Upper lobe of left lung (tissue), 4 donors: Measurements from ENCODE around the gene CUTA.

Experiments used
- CTCF ChIP-seq, 6 experiments: fragments of 450-650 bp in 4 of 6; fragments of 200-600 bp in 2 of 6; sonication (generic) in 2 of 6; IDR thresholded peaks; one replicate each; pipeline ENCODE4 v1.5.1; 2016 to 2019; ENCODE audit warnings: antibody characterized with exemption in 6 of 6
- POLR2A ChIP-seq, 4 donors: fragments of 450-650 bp; IDR thresholded peaks; one replicate each; pipeline ENCODE4 v1.5.1; 2016 to 2017; ENCODE audit warnings: antibody characterized with exemption in 4 of 4, mild to moderate bottlenecking in 2 of 4

- TF ChIP-seq CTCF (IDR thresholded peaks at IDR 0.05) (no peak), POLR2A (IDR thresholded peaks at IDR 0.05) (no peak)
Observed at GRCh38 chr6:33416386-33417127, 1.4 kb downstream of the CUTA start.
